Thyroid gland (tissue), 4 donors: Measurements from ENCODE around the gene PTCH2.

Experiments used
- POLR2A ChIP-seq, 2 donors: fragments of 450-650 bp; IDR thresholded peaks; one replicate each; pipeline ENCODE4 v1.6.1; 2017; ENCODE audit warnings: antibody characterized with exemption in 2 of 2, mild to moderate bottlenecking in 2 of 2, moderate library complexity in 1 of 2
- TF ChIP-seq, protein P1 (sequence below), 6 experiments: fragments of 200-600 bp in 3 of 6; fragments of 450-650 bp in 3 of 6; sonication (generic) in 3 of 6; IDR thresholded peaks; one replicate each; pipeline ENCODE4 v1.5.1; 2016 to 2019; ENCODE audit warnings: antibody characterized with exemption in 6 of 6, mild to moderate bottlenecking in 2 of 6, inconsistent platforms in 1 of 6, moderate library complexity in 1 of 6

DNA sequence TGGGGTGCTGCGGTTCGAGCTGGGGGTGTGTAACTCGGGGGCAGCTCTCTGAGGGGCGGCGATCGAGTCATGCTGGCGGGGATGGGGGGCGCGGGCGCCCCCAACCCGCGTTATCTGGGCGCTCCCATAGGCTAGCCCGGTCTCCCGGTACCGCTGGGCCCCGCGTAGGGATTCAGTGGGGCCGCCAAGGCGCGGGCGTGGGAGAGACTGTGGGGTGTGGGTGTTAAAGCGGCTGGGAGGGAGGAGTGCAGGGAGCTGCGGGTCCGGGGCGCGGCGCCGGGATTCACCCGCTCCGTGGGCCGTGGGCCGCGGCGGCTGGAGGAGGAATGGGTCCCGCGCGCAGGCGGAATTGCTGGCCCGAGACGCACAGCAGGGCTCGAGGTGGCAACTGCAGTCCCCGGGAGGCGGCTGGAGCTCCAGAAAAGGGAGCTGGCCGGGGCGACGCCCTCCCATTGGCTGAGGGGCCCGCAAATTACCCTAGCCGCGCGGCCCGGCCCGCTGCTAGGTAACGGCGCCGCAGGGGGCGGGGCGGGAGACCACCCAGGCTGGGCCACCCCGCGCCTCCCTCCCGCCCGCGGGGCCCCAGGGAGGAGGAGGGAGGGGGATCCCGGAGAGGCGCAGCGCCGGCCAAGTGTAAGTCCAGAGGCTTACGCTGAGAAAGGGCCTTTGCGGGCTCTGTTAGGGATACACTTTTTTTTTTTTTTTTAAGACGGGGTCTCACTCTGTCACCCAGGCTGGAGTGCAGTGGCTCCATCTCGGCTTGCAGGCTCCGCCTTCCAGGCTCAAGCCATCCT lies at the start of gene PTCH2:
- TF ChIP-seq, protein P1, sequence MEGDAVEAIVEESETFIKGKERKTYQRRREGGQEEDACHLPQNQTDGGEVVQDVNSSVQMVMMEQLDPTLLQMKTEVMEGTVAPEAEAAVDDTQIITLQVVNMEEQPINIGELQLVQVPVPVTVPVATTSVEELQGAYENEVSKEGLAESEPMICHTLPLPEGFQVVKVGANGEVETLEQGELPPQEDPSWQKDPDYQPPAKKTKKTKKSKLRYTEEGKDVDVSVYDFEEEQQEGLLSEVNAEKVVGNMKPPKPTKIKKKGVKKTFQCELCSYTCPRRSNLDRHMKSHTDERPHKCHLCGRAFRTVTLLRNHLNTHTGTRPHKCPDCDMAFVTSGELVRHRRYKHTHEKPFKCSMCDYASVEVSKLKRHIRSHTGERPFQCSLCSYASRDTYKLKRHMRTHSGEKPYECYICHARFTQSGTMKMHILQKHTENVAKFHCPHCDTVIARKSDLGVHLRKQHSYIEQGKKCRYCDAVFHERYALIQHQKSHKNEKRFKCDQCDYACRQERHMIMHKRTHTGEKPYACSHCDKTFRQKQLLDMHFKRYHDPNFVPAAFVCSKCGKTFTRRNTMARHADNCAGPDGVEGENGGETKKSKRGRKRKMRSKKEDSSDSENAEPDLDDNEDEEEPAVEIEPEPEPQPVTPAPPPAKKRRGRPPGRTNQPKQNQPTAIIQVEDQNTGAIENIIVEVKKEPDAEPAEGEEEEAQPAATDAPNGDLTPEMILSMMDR (IDR thresholded peaks at IDR 0.05): no peak
- peak in 1 of 2 donors; percentile 51 for TF ChIP-seq POLR2A (IDR thresholded peaks at IDR 0.05)
